Ectodermal cell (in vitro differentiated cells): ENCODE results near the gene TCN2.
"Not testable (repeated sequence)": the region's sequence is repeated elsewhere in the genome, so short reads cannot be mapped to it uniquely, and the experiment has no call there.

Source experiments
- H3K27ac ChIP-seq: 2 replicates; pipeline ENCODE4 v1.7.0; 2013; ENCODE audit warnings: mild to moderate bottlenecking, low read depth, low read length; ENCODE audit not compliant: insufficient read depth, poor library complexity, severe bottlenecking
- H3K27me3 ChIP-seq: 2 replicates; pipeline ENCODE4 v1.7.0; 2013; ENCODE audit warnings: mild to moderate bottlenecking, low read length; ENCODE audit not compliant: insufficient read depth, control insufficient read depth, poor library complexity, severe bottlenecking
- H3K36me3 ChIP-seq: one replicate; pipeline ENCODE4 v1.7.0; 2013; ENCODE audit warnings: low read length; ENCODE audit not compliant: control insufficient read depth, insufficient read depth
- H3K4me1 ChIP-seq: one replicate; pipeline ENCODE4 v1.7.0; 2013; ENCODE audit warnings: low read length; ENCODE audit not compliant: control insufficient read depth, insufficient read depth
- H3K4me3 ChIP-seq: 2 replicates; pipeline ENCODE4 v1.7.0; 2013; ENCODE audit warnings: low read depth, low read length, control low read depth; ENCODE audit not compliant: insufficient read depth
- H3K9me3 ChIP-seq: 2 replicates; pipeline ENCODE4 v1.7.0; 2013; ENCODE audit warnings: mild to moderate bottlenecking, low read length, moderate library complexity; ENCODE audit not compliant: control insufficient read depth
- WGBS, 2 experiments: methylation state at CpG; one replicate each; pipeline ENCODE4 v1.1.7; 2013; ENCODE audit warnings: missing lambda C conversion rate in 2 of 2; 5-methylcytosine and 5-hydroxymethylcytosine counted together

The TCN2 gene

GRCh38 chr22:30566125-30566524 lies 40.8 kb upstream of the TCN2 start:
- no peaks in the 10 kb centered on the region for H3K36me3 ChIP-seq
- H3K27me3 ChIP-seq = no peaks in the 10 kb centered on the region
- H3K4me3 ChIP-seq = no peak overlapping the region
- no peaks in the 10 kb centered on the region for H3K4me1 ChIP-seq
- no peak overlapping the region for H3K27ac ChIP-seq
- WGBS, 2 experiments = 87 to 88% methylated on average over 7 of the region's 7 CpGs
- H3K9me3 ChIP-seq = no peaks in the 10 kb centered on the region

GRCh38 chr22:30567277-30567676 lies 39.7 kb upstream of the TCN2 start:
- not testable (repeated sequence) for H3K4me3 ChIP-seq, H3K4me1 ChIP-seq, H3K27ac ChIP-seq, H3K9me3 ChIP-seq, H3K36me3 ChIP-seq, H3K27me3 ChIP-seq
- 97% methylated on average over 6 of the region's 6 CpGs for WGBS, 2 experiments

- Histone ChIP-seq H3K36me3 (no peaks in the 10 kb centered on the region), H3K4me1 (peaks cover under 1% of the 10 kb centered on the region), H3K27me3 (no peaks in the 10 kb centered on the region), H3K4me3 (no peak overlapping the region), H3K27ac (no peak overlapping the region), H3K9me3 (no peaks in the 10 kb centered on the region)
- 73 to 82% methylated on average over 10 of the region's 10 CpGs for WGBS, 2 experiments
These were observed 38.7 kb upstream of the TCN2 start for GRCh38 chr22:30568137-30568805.

- H3K27me3 ChIP-seq = no peaks in the 10 kb centered on the region
- H3K36me3 ChIP-seq = no peaks in the 10 kb centered on the region
- H3K4me3 ChIP-seq = no peak overlapping the region
- peaks cover 7% of the 10 kb centered on the region for H3K4me1 ChIP-seq
- WGBS, 2 experiments = 93% methylated on average over 10 of the region's 10 CpGs
- no peaks in the 10 kb centered on the region for H3K9me3 ChIP-seq
- no peak overlapping the region for H3K27ac ChIP-seq
These were observed 37.2 kb upstream of the TCN2 start for GRCh38 chr22:30569674-30570202.

GRCh38 chr22:30572210-30572609 lies 34.8 kb upstream of the TCN2 start:
- H3K9me3 ChIP-seq = no peaks in the 10 kb centered on the region
- 89 to 95% methylated on average over 5 to 6 of the region's 6 CpGs for WGBS, 2 experiments

GRCh38 chr22:30572840-30573593 lies 34.0 kb upstream of the TCN2 start:
- Histone ChIP-seq H3K27ac (no peak overlapping the region), H3K27me3 (no peaks in the 10 kb centered on the region), H3K4me1 (peaks cover 13% of the 10 kb centered on the region), H3K9me3 (no peaks in the 10 kb centered on the region), H3K4me3 (no peak overlapping the region), H3K36me3 (peaks cover 10% of the 10 kb centered on the region)
- 80 to 82% methylated on average over 12 of the region's 12 CpGs for WGBS, 2 experiments

More at GRCh38 chr22:30572210-30572609, 34.8 kb upstream of the TCN2 start:
- H3K27ac ChIP-seq = no peak overlapping the region
- peaks cover 13% of the 10 kb centered on the region for H3K4me1 ChIP-seq
- no peaks in the 10 kb centered on the region for H3K27me3 ChIP-seq
- no peak overlapping the region for H3K4me3 ChIP-seq
- H3K36me3 ChIP-seq = peaks cover 10% of the 10 kb centered on the region

- no peak overlapping the region for H3K27ac ChIP-seq
- peaks cover 13% of the 10 kb centered on the region for H3K4me1 ChIP-seq
- peaks cover 13% of the 10 kb centered on the region for H3K36me3 ChIP-seq
- H3K4me3 ChIP-seq = peak overlapping the region; percentile 46
- H3K27me3 ChIP-seq = no peaks in the 10 kb centered on the region
- 67 to 68% methylated on average over 7 of the region's 7 CpGs for WGBS, 2 experiments
- no peaks in the 10 kb centered on the region for H3K9me3 ChIP-seq
These were observed 33.3 kb upstream of the TCN2 start for GRCh38 chr22:30573594-30574094.

GRCh38 chr22:30574095-30574981 lies 32.6 kb upstream of the TCN2 start, which contains the start of gene GAL3ST1:
GAL3ST1 (minus strand) TSS chr22:30574665; CDS start chr22:30557392, 17,273 bp downstream.
- Histone ChIP-seq H3K27ac (no peak within 1 kb of the TSS), H3K36me3 (peaks cover 18% of the 10 kb centered on the region), H3K4me1 (peaks cover 13% of the 10 kb centered on the region), H3K4me3 (peak within 1 kb of the TSS; percentile 46), H3K9me3 (no peaks in the 10 kb centered on the region), H3K27me3 (no peaks in the 10 kb centered on the region)
- 2% methylated on average over 74 to 75 of the region's 75 CpGs for WGBS, 2 experiments

- H3K9me3 ChIP-seq = no peaks in the 10 kb centered on the region
- H3K4me1 ChIP-seq = peaks cover 13% of the 10 kb centered on the region
- H3K27me3 ChIP-seq = no peaks in the 10 kb centered on the region
- H3K27ac ChIP-seq = no peak overlapping the region
- peaks cover 18% of the 10 kb centered on the region for H3K36me3 ChIP-seq
- 86 to 87% methylated on average over 12 of the region's 12 CpGs for WGBS, 2 experiments
- peak overlapping the region; percentile 35 for H3K4me3 ChIP-seq
These were observed 31.8 kb upstream of the TCN2 start for GRCh38 chr22:30574997-30575671.
